Tibial nerve (tissue), 4 donors: Measurements from ENCODE around the gene SUCO.

ENCODE experiments used
- EP300 ChIP-seq, 2 donors: sonication (generic); formaldehyde crosslinking; IDR thresholded peaks; one replicate each; pipeline ENCODE4 v1.6.1; 2017; ENCODE audit warnings: antibody characterized with exemption in 2 of 2, mild to moderate bottlenecking in 1 of 2
- POLR2A ChIP-seq, 2 donors: fragments of 450-650 bp; IDR thresholded peaks; one replicate each; pipeline ENCODE4 v1.6.1; 2017; ENCODE audit warnings: antibody characterized with exemption in 2 of 2, mild to moderate bottlenecking in 2 of 2, moderate library complexity in 2 of 2
- TF ChIP-seq, protein P1 (sequence below), 5 experiments: fragments of 200-600 bp in 3 of 5; fragments of 450-650 bp in 2 of 5; sonication (generic) in 3 of 5; IDR thresholded peaks; one replicate each; pipeline ENCODE4 v1.5.1; 2016 to 2019; ENCODE audit warnings: antibody characterized with exemption in 5 of 5, mild to moderate bottlenecking in 3 of 5, moderate library complexity in 2 of 5

GRCh38 chr1:172507741-172508140, 25.2 kb upstream of the SUCO start:
- TF ChIP-seq POLR2A (IDR thresholded peaks at IDR 0.05): no peak
- TF ChIP-seq, protein P1, sequence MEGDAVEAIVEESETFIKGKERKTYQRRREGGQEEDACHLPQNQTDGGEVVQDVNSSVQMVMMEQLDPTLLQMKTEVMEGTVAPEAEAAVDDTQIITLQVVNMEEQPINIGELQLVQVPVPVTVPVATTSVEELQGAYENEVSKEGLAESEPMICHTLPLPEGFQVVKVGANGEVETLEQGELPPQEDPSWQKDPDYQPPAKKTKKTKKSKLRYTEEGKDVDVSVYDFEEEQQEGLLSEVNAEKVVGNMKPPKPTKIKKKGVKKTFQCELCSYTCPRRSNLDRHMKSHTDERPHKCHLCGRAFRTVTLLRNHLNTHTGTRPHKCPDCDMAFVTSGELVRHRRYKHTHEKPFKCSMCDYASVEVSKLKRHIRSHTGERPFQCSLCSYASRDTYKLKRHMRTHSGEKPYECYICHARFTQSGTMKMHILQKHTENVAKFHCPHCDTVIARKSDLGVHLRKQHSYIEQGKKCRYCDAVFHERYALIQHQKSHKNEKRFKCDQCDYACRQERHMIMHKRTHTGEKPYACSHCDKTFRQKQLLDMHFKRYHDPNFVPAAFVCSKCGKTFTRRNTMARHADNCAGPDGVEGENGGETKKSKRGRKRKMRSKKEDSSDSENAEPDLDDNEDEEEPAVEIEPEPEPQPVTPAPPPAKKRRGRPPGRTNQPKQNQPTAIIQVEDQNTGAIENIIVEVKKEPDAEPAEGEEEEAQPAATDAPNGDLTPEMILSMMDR (IDR thresholded peaks at IDR 0.05): no peak
- TF ChIP-seq EP300 (IDR thresholded peaks at IDR 0.05): no peak
